NCI-H1048 (cell line): ENCODE measurements around the gene PRKCH.

Experiments
- DNase-seq: peaks from one replicate; lab custom pipeline; 2025; lab: John Stamatoyannopoulos, UW

PRKCH gene

GRCh38 chr14:61492474-61492873, 171.1 kb downstream of the PRKCH start:
- DNase-seq: no peak

- no peak for DNase-seq
Measured at GRCh38 chr14:61493239-61493638, 171.9 kb downstream of the PRKCH start.

GRCh38 chr14:61494018-61494417, 172.6 kb downstream of the PRKCH start:
- no peak for DNase-seq

- no peak for DNase-seq
Measured at GRCh38 chr14:61495809-61496208, 174.4 kb downstream of the PRKCH start.

- DNase-seq: no peak
Measured at GRCh38 chr14:61498303-61498702, 176.9 kb downstream of the PRKCH start.

- no peak for DNase-seq
Measured at GRCh38 chr14:61498811-61499210, 177.4 kb downstream of the PRKCH start.

GRCh38 chr14:61499991-61500390, 178.6 kb downstream of the PRKCH start:
- DNase-seq: no peak

GRCh38 chr14:61501714-61502458, 180.5 kb downstream of the PRKCH start:
- no peak for DNase-seq

GRCh38 chr14:61502459-61503093, 181.2 kb downstream of the PRKCH start:
- DNase-seq: no peak

GRCh38 chr14:61503167-61503801, 181.9 kb downstream of the PRKCH start:
- no peak for DNase-seq

- DNase-seq: no peak
Measured at GRCh38 chr14:61504901-61505300, 183.5 kb downstream of the PRKCH start.

GRCh38 chr14:61505815-61506809, 184.7 kb downstream of the PRKCH start:
- DNase-seq: no peak

- DNase-seq: no peak
Measured at GRCh38 chr14:61508526-61508925, 187.1 kb downstream of the PRKCH start.

GRCh38 chr14:61510736-61511557, 189.6 kb downstream of the PRKCH start:
- DNase-seq: no peak

GRCh38 chr14:61511558-61511948, 190.2 kb downstream of the PRKCH start:
- DNase-seq: no peak

GRCh38 chr14:61512026-61512834, 190.9 kb downstream of the PRKCH start:
- no peak for DNase-seq

GRCh38 chr14:61513986-61514830, 192.8 kb downstream of the PRKCH start:
- DNase-seq: no peak

- DNase-seq: no peak
Measured at GRCh38 chr14:61514927-61515326, 193.5 kb downstream of the PRKCH start.

GRCh38 chr14:61515436-61516117, 194.2 kb downstream of the PRKCH start:
- no peak for DNase-seq
